Calu3 (cell line): ENCODE results near the gene NPY1R. TPM values are rescaled to one million over a fixed set of nuclear protein-coding genes. Genes with fewer than 3 reads are reported as not detected.

Source experiments
- BruUV-seq: library from RNA; stranded (reverse); fragments of 400-500 nt; replicated peaks from 2 replicates; lab custom pipeline; 2021; lab: Mats Ljungman, UMichigan
- CTCF ChIA-PET: fragments of 300-600 bp; sonication (Branson Sonifier 250); formaldehyde crosslinking; loops from one replicate; lab custom pipeline; 2022; ENCODE audit warnings: antibody characterized with exemption; lab: Charles Lee
- DNase-seq: peaks from one replicate; pipeline ENCODE4 v3.0.0; 2022
- H3K27ac Mint-ChIP-seq: one replicate; pipeline ENCODE4 v1.8.0; 2022; ENCODE audit warnings: mixed read lengths; ENCODE audit not compliant: unreplicated experiment
- H3K27me3 Mint-ChIP-seq: one replicate; pipeline ENCODE4 v1.8.0; 2022; ENCODE audit warnings: mixed read lengths; ENCODE audit not compliant: unreplicated experiment
- H3K36me3 Mint-ChIP-seq: one replicate; pipeline ENCODE4 v1.8.0; 2022; ENCODE audit warnings: mild to moderate bottlenecking, moderate library complexity, mixed read lengths; ENCODE audit not compliant: insufficient read depth, unreplicated experiment
- H3K4me1 Mint-ChIP-seq: one replicate; pipeline ENCODE4 v1.8.0; 2022; ENCODE audit warnings: mild to moderate bottlenecking, low read depth, mixed read lengths; ENCODE audit not compliant: unreplicated experiment
- H3K4me3 Mint-ChIP-seq: one replicate; pipeline ENCODE4 v1.8.0; 2022; ENCODE audit warnings: mild to moderate bottlenecking, low read depth, moderate library complexity, mixed read lengths; ENCODE audit not compliant: unreplicated experiment
- H3K9me3 Mint-ChIP-seq: one replicate; pipeline ENCODE4 v1.8.0; 2022; ENCODE audit warnings: low read depth, mixed read lengths; ENCODE audit not compliant: unreplicated experiment
- intact Hi-C: fragments of 100-400 bp; cut with micrococcal nuclease; formaldehyde crosslinking; loops from one replicate; pipeline ENCODE4 v1.10.0; 2022; ENCODE audit not compliant: unreplicated experiment
- total RNA-seq: library from RNA; stranded (reverse); gene quantifications from 2 replicates; pipeline ENCODE4 v1.2.3, GENCODE V29; 2022
- TF ChIP-seq, protein P1 (sequence below): fragments of 200-600 bp; IDR thresholded peaks from one replicate; pipeline ENCODE4 v1.8.0; 2022; ENCODE audit warnings: antibody characterized with exemption; ENCODE audit not compliant: unreplicated experiment

Gene NPY1R
- total RNA-seq, 1 experiment from 2014 or later, result 11.3 TPM

DNA sequence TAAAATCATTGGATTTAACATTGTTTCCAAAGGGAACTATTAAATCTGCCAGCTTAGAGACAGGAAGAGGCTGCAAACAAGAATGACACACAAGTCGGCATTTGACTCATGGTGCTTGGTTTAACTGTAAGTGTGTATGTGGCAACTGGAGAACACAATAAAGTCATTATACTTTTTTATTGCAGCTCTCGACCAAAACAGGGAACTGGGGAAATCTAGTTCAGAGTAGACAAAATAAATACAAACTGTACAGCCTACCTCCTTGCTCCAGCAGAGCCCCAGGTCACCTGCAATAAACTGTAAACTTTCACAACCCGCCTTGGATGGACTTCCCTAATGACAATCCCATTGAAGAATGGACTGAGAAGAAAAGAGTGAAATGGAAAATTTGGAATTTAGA is 35.3 kb upstream of the NPY1R start:
- Mint-ChIP-seq H3K36me3 (no peaks in the 10 kb centered on the region), H3K4me3 (no peak overlapping the region), H3K4me1 (no peaks in the 10 kb centered on the region), H3K9me3 (no peaks in the 10 kb centered on the region), H3K27ac (peak overlapping the region; percentile 73), H3K27me3 (no peaks in the 10 kb centered on the region)
- no TSS peak for BruUV-seq
- TF ChIP-seq, protein P1, sequence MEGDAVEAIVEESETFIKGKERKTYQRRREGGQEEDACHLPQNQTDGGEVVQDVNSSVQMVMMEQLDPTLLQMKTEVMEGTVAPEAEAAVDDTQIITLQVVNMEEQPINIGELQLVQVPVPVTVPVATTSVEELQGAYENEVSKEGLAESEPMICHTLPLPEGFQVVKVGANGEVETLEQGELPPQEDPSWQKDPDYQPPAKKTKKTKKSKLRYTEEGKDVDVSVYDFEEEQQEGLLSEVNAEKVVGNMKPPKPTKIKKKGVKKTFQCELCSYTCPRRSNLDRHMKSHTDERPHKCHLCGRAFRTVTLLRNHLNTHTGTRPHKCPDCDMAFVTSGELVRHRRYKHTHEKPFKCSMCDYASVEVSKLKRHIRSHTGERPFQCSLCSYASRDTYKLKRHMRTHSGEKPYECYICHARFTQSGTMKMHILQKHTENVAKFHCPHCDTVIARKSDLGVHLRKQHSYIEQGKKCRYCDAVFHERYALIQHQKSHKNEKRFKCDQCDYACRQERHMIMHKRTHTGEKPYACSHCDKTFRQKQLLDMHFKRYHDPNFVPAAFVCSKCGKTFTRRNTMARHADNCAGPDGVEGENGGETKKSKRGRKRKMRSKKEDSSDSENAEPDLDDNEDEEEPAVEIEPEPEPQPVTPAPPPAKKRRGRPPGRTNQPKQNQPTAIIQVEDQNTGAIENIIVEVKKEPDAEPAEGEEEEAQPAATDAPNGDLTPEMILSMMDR, result no peak
- DNase-seq, result no peak
- intact Hi-C loops, result no loop called here
- CTCF ChIA-PET, result interaction anchor here (0.7 kb wide), 1 partner anchor 674 kb away, joined by 3 read pairs; no protein-coding TSS in a partner anchor

DNA sequence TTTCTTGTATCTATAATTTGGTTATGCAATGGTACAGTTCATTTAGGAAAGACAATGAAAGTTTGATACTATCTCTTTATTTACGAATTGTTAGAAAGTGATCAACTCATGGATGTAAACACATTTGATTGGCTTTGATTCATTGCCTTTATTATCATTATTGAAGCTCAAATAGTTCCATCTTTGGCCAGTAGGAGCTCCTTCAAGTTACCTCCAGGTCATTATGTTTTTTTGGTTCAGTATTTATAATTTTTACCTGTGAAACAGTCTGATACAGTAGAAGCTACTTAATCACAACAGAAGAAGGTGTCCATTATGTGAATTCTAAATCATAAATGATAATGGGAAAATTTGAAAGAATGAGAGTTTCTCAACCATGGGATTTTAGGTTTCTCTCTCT is 23.7 kb upstream of the NPY1R start:
- Mint-ChIP-seq H3K27me3 (no peaks in the 10 kb centered on the region), H3K36me3 (no peaks in the 10 kb centered on the region), H3K27ac (no peak overlapping the region)

DNA sequence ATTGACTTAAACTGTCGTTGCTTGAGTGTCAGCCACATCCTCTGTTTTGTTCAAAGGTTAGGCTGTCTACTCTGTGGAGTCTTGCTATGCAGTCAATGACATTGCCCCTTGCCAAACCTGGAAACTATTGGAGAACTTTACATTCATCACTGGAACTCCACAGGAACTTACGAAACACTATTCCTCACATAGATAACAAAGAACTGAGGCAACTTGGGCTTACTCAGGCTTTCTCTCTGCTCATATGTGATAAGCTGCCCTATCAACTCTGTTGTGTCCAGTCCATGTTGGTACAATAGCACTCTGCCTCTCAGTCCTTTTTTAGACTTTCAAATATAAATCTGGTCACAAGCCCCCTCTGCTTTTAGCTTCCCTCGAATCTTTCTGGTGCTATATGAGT is 20.7 kb upstream of the NPY1R start:
- Mint-ChIP-seq H3K27ac (no peak overlapping the region), H3K27me3 (no peaks in the 10 kb centered on the region), H3K9me3 (no peaks in the 10 kb centered on the region), H3K4me3 (no peak overlapping the region), H3K36me3 (no peaks in the 10 kb centered on the region), H3K4me1 (no peaks in the 10 kb centered on the region)
- no TSS peak for BruUV-seq
- CTCF ChIA-PET, result no interaction called here
- TF ChIP-seq, protein P1, result no peak
- no peak for DNase-seq
- intact Hi-C loops, result no loop called here

More for the DNA sequence above, 23.7 kb upstream of the NPY1R start:
- Mint-ChIP-seq H3K4me3 (no peak overlapping the region), H3K9me3 (no peaks in the 10 kb centered on the region), H3K4me1 (no peaks in the 10 kb centered on the region)
- DNase-seq, result no peak
- CTCF ChIA-PET, result interaction anchor here (0.6 kb wide), 1 partner anchor 1128 kb away, joined by 3 read pairs; no protein-coding TSS in a partner anchor
- no TSS peak for BruUV-seq
- intact Hi-C loops, result no loop called here
- TF ChIP-seq, protein P1, result no peak

DNA sequence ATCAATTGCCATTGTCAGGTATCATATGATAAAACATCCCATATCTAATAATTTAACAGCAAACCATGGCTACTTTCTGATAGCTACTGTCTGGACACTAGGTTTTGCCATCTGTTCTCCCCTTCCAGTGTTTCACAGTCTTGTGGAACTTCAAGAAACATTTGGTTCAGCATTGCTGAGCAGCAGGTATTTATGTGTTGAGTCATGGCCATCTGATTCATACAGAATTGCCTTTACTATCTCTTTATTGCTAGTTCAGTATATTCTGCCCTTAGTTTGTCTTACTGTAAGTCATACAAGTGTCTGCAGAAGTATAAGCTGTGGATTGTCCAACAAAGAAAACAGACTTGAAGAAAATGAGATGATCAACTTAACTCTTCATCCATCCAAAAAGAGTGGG is 18.3 kb upstream of the NPY1R start:
- Mint-ChIP-seq H3K9me3 (no peaks in the 10 kb centered on the region), H3K27me3 (no peaks in the 10 kb centered on the region), H3K4me1 (no peaks in the 10 kb centered on the region), H3K4me3 (no peak overlapping the region), H3K36me3 (no peaks in the 10 kb centered on the region), H3K27ac (no peak overlapping the region)
- BruUV-seq, result no TSS peak
- intact Hi-C loops, result no loop called here
- no peak for DNase-seq
- TF ChIP-seq, protein P1, result no peak
- CTCF ChIA-PET, result no interaction called here
